ENCODE measurements around the gene PKN2.
A peak's percentile ranks its signal among the peaks of the same experiment; 100 is the strongest.

PKN2 gene

GRCh38 chr1:88731475-88732269 lies 47.6 kb downstream of the PKN2 start:
- DNase-seq (ENCODE audit: low read depth in 2 of 2), result no peak

- DNase-seq (ENCODE audit: low read depth in 2 of 2), result no peak
Observed at GRCh38 chr1:88735382-88735781, 51.3 kb downstream of the PKN2 start.

GRCh38 chr1:88735909-88736308 lies 51.8 kb downstream of the PKN2 start:
- no peak for DNase-seq (ENCODE audit: low read depth in 2 of 2)

DNA sequence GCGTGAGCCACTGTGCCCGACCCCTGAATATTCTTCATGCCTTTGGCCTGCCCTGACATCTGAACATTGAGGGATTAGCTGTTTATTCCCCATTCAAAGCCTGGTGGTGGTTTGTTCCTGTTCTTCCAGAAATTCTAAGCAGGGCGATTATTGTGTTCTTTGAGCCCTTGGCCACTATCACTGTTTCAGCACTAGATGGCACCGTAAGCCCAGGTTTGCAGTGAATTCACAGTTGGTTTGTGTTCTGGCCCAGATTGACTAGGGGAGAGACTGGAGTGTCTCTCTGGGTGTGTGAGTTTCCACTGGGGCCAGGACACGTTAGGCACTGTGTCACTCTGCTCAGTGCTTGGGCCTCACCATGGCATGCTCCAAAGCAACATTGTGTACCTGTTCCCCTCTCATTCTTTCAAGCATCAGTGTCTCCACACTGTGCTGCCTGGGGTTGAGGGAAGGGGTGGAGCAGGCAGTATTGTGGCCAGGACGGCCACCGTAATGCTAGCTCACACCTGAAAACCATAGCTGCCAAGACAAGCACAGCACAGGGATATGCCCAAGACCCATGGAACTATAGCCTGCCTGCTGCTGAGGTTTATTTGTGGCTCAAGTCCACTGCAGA lies 52.7 kb downstream of the PKN2 start:
- peak in 1 of 2 donors; percentile 1 for DNase-seq (ENCODE audit: low read depth in 2 of 2)

DNA sequence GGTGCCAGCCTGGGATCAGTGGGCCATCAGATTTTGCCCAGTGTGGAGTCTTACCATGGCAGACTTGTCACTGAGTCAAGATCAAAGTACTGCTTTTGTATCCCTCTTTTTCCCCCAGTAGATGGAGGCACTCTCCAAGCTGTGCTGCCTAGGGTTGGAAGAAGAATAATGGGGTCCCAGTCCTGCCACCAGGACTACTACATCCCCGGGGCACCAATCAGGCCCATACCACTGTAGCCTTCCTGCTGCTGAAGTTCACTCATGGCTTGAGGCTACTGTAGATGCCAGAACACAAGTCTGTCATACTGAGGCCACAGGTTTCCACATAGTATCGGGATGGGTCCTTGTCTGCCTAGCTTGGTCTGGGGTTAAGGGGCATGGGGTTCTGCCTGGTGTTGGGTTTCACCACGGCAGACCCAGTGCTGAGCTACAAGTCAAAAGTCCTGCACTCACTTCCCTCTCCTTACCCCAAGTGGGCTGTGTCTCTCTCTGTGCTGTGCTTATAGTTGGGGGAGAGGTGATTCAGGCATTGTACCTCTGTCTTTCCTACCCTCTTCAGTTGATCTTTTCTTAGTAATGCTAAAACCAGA lies 53.4 kb downstream of the PKN2 start:
- no peak for DNase-seq (ENCODE audit: low read depth in 2 of 2)

GRCh38 chr1:88740784-88741183 lies 56.7 kb downstream of the PKN2 start:
- no peak for DNase-seq (ENCODE audit: low read depth in 2 of 2)

DNA sequence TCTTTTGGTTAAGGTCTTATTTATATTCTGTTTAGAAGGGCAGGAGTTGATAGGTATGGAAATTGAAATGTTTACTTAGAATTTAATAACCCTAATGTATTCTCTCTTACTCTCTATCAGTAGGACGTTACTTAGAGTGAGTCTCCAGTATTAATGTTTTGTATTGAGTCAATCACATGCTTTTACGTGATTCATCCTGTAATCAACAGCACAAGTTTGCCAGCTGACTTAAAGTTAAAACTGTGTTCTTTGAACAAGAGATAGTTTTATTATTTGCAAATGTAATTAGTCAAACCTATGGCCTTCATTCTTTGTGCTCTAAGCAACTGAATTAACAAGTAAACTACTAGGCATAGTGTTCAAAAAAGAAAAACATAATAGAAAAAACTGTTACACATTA lies 57.3 kb downstream of the PKN2 start:
- no peak for DNase-seq (ENCODE audit: low read depth in 2 of 2)

GRCh38 chr1:88742531-88742930 lies 58.5 kb downstream of the PKN2 start:
- no peak for DNase-seq (ENCODE audit: low read depth in 2 of 2)

DNA sequence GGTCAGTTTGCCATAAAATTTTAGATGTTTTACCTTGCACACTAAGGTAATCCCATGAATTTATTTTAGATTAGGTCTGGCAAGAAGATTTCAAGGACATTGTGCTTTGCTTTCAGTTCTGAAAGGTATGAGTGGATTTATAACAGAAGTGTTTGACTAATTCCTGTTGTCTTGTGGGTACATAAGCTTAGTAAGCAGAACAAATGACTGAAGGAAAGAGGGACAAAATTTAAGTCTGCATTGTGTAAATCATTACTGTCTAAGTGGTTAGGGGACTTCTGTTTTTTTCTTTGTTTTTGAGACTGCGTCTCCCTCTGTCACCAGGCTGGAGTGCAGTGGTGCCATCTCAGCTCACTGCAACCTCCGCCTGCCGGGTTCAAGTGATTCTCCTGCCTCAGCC lies 60.1 kb downstream of the PKN2 start:
- DNase-seq (ENCODE audit: low read depth in 2 of 2), result no peak

DNA sequence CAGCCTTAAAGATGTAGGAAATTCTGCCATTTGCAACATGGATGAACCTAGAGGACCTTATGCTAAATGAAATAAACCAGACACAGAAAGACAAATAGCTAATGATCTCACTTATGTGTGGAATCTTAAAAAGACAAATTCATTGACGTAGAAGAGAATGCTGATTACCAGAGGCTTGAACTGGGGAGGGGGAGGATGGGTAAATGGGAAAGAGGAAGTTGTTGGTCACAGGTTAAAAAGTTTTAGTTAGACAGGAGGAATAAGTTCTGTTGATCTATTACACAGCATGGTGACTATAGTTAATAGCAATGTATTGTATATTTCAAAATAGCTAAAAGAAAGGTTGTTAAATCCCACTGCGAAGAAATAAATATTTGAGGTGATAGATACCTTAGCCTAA lies 62.8 kb downstream of the PKN2 start:
- no peak for DNase-seq (ENCODE audit: low read depth in 2 of 2)

DNA sequence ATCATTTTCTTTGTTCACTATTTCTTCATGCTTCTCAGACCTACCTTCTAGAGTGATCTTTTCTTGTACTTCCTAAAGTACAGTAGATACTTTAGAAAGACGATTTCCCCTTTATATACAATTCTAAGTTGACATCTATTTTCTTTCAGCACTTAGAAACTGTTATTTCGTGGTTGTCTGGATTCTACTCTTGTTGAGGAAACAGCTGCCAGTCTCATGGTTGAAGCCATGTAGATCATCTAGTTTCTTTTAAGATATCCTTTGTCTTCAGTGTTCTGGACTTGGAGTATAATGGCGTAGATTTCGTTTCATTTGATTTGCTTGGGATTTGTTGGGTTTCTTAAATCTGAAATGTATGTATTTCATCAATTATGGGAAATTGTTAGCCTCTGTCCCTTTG lies 67.6 kb downstream of the PKN2 start:
- DNase-seq (ENCODE audit: low read depth in 2 of 2), result no peak

GRCh38 chr1:88753506-88753905 lies 69.4 kb downstream of the PKN2 start:
- DNase-seq (ENCODE audit: low read depth in 2 of 2), result no peak

GRCh38 chr1:88763649-88764406 lies 79.8 kb downstream of the PKN2 start:
- DNase-seq (ENCODE audit: low read depth in 2 of 2), result no peak

- DNase-seq (ENCODE audit: low read depth in 2 of 2), result no peak
Observed at GRCh38 chr1:88768187-88768586, 84.1 kb downstream of the PKN2 start.

DNA sequence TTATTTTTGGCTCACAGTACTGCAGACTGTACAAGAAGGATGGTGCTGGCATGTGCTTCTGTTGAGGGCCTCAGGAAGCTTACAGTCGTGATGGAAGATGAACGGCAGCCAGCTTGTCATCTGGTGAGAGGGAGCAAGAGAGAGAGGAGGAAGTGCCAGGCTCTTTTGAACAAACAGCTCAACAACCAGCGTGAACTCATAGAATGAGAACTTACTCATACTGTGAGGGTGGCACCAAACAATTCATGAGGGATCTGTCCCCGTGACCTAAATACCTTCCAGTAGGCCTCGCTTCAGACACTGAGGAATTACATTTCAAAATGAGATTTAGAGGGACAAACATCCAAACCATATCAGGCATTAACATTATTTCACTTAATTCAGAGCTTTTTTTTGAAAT lies 84.7 kb downstream of the PKN2 start:
- DNase-seq (ENCODE audit: low read depth in 2 of 2), result no peak

DNA sequence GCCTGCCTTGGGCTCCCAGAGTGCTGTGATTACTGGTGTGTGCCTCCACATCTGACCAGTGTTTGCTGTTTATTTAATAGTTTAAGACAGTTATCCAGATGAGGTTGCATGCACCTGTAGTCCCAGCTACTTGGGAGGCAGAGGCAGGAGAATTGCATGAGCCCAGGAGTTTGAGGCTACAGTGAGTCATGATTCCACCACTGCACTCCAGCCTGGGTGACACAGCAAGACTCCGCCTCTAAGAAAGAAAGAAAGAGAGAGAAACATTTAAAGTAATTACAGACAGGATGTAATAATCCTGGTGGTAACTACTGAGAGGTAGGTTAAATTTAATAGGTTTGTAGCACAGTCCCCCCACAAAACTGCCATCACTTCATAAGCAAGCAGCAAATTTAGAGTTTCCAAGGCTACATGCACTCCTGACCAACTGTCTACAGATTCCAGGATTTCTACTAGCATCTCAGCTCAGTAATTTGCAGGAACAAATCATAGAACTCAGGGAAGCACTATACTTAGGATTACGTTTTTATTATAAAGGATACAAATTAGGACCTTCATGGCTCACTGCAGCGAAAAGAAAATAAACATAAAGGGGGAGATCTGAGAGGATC lies 89.6 kb downstream of the PKN2 start:
- no peak for DNase-seq (ENCODE audit: low read depth in 2 of 2)

DNA sequence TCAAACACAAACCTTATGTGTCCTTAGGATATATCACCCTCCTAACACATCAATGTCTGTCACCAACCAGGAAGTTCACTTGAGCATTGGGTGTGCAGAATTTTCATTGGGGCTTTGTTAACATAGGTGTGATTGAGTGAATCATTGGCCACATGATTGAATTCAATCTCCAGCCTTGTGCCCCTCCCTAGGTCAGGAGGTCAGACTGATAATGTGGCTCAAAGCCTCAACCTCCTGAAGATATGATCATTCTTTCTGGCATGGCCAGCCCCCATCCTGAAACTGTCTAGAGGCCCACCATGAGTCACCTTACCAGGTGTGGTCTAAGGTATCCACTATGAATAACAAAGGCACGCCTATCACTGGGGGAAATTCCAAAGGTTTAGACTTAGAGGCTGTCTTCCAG lies 90.1 kb downstream of the PKN2 start:
- peak; percentile 13 to 17 for DNase-seq (ENCODE audit: low read depth in 2 of 2)

DNA sequence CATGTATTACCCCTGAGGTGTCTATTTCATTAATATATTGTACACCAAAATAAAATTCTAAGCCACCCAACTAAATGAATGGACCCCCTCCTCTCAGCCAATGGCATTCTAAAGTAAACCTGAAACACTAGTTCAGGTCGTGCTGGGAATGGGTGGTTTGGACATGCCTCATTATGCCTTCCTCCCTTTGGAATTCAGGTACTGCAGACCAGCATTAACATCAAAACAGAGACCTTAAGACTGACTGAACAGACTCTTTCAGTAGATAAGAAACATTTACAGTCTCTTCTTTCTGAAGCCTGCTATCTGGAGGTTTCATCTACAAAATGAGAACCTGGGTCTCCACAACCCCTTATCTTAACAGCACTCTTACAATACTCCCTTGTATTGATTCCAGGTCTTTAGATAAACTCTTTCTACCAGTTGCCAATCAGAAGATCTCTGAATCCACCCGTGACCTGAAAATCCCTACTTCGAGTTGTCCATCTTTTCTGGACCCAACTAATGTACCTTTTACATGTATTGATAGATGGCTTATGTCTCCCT lies 93.6 kb downstream of the PKN2 start:
- DNase-seq (ENCODE audit: low read depth in 2 of 2), result no peak

- DNase-seq (ENCODE audit: low read depth in 2 of 2), result no peak
Observed at GRCh38 chr1:88779880-88780279, 95.8 kb downstream of the PKN2 start.

DNA sequence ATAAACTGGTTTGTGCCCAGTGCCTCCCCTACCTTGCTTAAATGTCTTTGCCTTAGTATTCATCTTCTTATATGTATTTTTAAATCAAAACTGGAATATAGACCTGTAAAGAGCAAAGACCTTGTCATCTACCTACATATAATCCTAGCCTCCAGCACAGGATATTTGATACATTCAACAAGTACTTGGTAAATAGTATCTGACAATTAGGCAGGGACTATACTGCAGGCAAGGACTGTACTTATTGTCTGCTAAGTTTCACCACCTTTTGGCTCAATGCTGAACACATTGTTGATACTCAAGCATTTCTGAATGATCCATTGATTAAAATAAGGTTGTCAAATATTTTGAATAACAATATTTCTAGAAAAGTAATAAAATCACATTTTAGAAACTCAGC lies 96.4 kb downstream of the PKN2 start:
- no peak for DNase-seq (ENCODE audit: low read depth in 2 of 2)

- DNase-seq (ENCODE audit: low read depth in 2 of 2), result no peak
Observed at GRCh38 chr1:88783145-88783544, 99.1 kb downstream of the PKN2 start.

DNA sequence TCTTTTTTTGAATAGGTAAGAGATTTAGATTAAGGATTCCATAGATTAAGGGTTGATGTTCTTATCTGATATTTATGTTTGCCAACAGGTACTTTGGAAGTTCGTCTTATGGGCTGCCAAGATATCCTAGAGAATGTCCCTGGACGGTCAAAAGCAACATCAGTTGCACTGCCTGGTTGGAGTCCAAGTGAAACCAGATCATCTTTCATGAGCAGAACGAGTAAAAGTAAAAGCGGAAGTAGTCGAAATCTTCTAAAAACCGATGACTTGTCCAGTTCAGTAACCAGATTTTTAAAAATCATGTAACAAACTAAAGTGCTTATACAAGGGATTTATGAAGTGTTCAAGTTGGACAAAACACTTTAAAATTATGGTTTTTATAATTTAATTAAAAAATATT lies 100.5 kb downstream of the PKN2 start:
- no peak for DNase-seq (ENCODE audit: low read depth in 2 of 2)
